HL-60 (cell line): ENCODE results near the gene EFNA5.
A peak's percentile ranks its signal among the peaks of the same experiment; 100 is the strongest.
"Not testable (repeated sequence)": the region's sequence is repeated elsewhere in the genome, so short reads cannot be mapped to it uniquely, and the experiment has no call there.

Source experiments
- DNase-seq, 2 experiments: peaks; one replicate each; pipeline ENCODE4 v3.0.0-alpha.2; 2010 to 2020; ENCODE audit warnings: low read depth in 1 of 2, low spot score in 1 of 2
- H3K27ac ChIP-seq: fragments of 250-450 bp; sonication (Bioruptor Pico); replicated peaks from 2 replicates; pipeline ENCODE4 v1.5.1; 2020; ENCODE audit warnings: mild to moderate bottlenecking, moderate library complexity
- H3K27me3 ChIP-seq: fragments of 250-450 bp; sonication (Bioruptor Pico); 2 replicates; pipeline ENCODE4 v1.5.1; 2021; ENCODE audit warnings: mild to moderate bottlenecking, moderate library complexity; ENCODE audit not compliant: insufficient read depth, poor library complexity, severe bottlenecking
- H3K4me3 ChIP-seq: replicated peaks from 2 replicates; pipeline ENCODE4 v1.5.1; 2011; ENCODE audit warnings: mild to moderate bottlenecking, control low read depth, low read length; ENCODE audit not compliant: insufficient read depth
- GABPA ChIP-seq: IDR thresholded peaks from 2 replicates; pipeline ENCODE4 v1.6.1; 2012; ENCODE audit warnings: low read depth
- POLR2AphosphoS5 ChIP-seq: IDR thresholded peaks from 2 replicates; pipeline ENCODE4 v1.6.1; 2012; ENCODE audit warnings: low read depth
- SPI1 ChIP-seq: IDR thresholded peaks from 2 replicates; pipeline ENCODE4 v1.6.1; 2012; ENCODE audit warnings: low read depth, mild to moderate bottlenecking, borderline replicate concordance
- TF ChIP-seq, protein P1 (sequence below): IDR thresholded peaks from one replicate; pipeline ENCODE4 v1.5.1; 2011; ENCODE audit warnings: low read length, control low read depth, inconsistent platforms; ENCODE audit not compliant: insufficient read depth
- TF ChIP-seq, protein P2 (sequence below): IDR thresholded peaks from 2 replicates; pipeline ENCODE4 v1.6.1; 2012; ENCODE audit warnings: low read depth; ENCODE audit not compliant: insufficient replicate concordance

EFNA5 gene

DNA sequence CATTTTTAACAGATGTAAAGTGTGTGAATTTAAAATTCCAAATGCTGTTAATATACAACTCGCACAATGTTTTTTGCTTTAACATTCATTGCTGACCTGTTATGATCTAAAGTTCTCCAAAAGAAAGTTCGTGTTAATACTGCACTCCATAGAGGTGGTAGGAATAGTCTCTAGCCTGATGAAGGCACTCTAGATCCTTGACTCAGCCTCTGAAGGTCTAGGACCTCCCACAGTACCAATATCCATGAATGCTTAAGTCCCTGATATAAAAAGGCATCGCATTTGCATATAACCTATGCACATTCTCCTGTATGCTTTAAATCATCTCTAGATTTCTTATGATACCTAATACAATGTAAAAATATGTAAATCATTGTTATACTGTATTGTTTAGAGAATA is 213.6 kb downstream of the EFNA5 start:
- Histone ChIP-seq H3K27me3 (no peaks in the 10 kb centered on the region), H3K27ac (no peak overlapping the region), H3K4me3 (no peak overlapping the region)
- TF ChIP-seq GABPA: no peak
- no peak for TF ChIP-seq SPI1
- TF ChIP-seq, protein P1, sequence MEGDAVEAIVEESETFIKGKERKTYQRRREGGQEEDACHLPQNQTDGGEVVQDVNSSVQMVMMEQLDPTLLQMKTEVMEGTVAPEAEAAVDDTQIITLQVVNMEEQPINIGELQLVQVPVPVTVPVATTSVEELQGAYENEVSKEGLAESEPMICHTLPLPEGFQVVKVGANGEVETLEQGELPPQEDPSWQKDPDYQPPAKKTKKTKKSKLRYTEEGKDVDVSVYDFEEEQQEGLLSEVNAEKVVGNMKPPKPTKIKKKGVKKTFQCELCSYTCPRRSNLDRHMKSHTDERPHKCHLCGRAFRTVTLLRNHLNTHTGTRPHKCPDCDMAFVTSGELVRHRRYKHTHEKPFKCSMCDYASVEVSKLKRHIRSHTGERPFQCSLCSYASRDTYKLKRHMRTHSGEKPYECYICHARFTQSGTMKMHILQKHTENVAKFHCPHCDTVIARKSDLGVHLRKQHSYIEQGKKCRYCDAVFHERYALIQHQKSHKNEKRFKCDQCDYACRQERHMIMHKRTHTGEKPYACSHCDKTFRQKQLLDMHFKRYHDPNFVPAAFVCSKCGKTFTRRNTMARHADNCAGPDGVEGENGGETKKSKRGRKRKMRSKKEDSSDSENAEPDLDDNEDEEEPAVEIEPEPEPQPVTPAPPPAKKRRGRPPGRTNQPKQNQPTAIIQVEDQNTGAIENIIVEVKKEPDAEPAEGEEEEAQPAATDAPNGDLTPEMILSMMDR: no peak
- TF ChIP-seq, protein P2, sequence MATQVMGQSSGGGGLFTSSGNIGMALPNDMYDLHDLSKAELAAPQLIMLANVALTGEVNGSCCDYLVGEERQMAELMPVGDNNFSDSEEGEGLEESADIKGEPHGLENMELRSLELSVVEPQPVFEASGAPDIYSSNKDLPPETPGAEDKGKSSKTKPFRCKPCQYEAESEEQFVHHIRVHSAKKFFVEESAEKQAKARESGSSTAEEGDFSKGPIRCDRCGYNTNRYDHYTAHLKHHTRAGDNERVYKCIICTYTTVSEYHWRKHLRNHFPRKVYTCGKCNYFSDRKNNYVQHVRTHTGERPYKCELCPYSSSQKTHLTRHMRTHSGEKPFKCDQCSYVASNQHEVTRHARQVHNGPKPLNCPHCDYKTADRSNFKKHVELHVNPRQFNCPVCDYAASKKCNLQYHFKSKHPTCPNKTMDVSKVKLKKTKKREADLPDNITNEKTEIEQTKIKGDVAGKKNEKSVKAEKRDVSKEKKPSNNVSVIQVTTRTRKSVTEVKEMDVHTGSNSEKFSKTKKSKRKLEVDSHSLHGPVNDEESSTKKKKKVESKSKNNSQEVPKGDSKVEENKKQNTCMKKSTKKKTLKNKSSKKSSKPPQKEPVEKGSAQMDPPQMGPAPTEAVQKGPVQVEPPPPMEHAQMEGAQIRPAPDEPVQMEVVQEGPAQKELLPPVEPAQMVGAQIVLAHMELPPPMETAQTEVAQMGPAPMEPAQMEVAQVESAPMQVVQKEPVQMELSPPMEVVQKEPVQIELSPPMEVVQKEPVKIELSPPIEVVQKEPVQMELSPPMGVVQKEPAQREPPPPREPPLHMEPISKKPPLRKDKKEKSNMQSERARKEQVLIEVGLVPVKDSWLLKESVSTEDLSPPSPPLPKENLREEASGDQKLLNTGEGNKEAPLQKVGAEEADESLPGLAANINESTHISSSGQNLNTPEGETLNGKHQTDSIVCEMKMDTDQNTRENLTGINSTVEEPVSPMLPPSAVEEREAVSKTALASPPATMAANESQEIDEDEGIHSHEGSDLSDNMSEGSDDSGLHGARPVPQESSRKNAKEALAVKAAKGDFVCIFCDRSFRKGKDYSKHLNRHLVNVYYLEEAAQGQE: no peak
- TF ChIP-seq POLR2AphosphoS5: no peak
- no peak for DNase-seq

DNA sequence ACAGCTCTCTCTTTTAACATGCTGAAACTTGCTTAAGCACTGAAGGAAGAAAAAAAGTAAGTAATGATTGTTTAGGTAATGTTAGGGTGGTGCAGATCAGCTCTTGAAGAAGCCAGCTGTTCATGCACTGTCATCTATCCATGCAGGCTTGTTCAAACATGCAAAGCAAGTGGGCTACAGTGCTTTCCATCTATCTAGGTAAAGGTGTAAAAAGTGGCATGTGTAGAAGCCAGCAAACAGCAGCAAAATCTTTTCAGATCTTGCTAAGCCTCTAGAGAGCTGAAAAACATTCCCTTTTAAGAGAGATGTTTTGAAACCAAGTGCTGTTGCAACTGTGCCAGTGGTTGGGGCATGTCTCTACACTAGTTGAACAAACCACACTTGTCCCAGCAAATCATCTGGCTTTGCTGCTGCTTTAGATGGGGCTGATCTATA is 214.4 kb downstream of the EFNA5 start:
- Histone ChIP-seq H3K27ac (no peak overlapping the region), H3K27me3 (no peaks in the 10 kb centered on the region), H3K4me3 (no peak overlapping the region)
- DNase-seq: peak in 1 of 2 experiments; percentile 35
- TF ChIP-seq, protein P2: no peak
- TF ChIP-seq POLR2AphosphoS5: no peak
- no peak for TF ChIP-seq GABPA
- TF ChIP-seq, protein P1: no peak
- no peak for TF ChIP-seq SPI1

DNA sequence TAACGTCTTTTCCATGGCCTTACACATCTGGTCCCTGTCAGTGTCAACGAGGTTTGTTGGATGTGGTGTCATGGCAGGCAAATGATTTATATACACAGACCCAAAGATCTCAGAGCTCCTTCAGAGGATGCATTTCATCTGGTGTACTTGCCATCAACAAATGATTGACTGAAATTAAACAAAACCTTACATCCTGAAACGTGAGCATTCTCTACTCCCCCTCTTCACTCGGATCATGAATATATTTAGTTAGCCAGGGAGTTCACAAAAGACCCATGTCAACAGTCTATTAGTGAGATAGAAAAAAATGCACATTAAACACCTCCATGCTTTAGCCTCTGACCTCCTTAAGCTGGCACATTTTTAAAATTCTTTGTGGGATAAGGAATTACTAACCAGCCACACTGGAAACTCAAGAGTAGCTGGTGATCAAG is 215.6 kb downstream of the EFNA5 start:
- Histone ChIP-seq H3K4me3 (no peak overlapping the region), H3K27ac (no peak overlapping the region), H3K27me3 (no peaks in the 10 kb centered on the region)
- TF ChIP-seq GABPA: no peak
- TF ChIP-seq, protein P2: no peak
- TF ChIP-seq, protein P1: no peak
- no peak for TF ChIP-seq POLR2AphosphoS5
- no peak for TF ChIP-seq SPI1
- DNase-seq: no peak

DNA sequence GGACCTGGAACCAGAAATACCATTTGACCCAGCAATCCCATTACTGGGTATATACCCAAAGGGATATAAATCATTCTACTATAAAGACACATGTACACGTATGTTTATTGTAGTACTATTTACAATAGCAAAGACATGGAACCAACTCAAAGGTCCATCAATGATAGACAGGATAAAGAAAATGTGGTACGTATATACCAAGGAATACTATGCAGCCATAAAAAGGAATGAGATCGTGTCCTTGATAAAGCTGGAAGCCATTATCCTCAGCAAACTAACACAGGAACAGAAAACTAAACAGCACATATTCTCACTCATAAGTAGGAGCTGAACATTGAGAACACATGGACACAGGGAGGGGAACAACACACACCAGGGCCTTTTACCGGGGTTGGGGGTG is 218.9 kb downstream of the EFNA5 start:
- not testable (repeated sequence) for H3K27ac ChIP-seq, H3K27me3 ChIP-seq, H3K4me3 ChIP-seq, DNase-seq
